HEK293T (cell line): ENCODE results near the gene AP3D1.

Source experiments
- CTCF ChIA-PET: fragments of 350-600 bp; formaldehyde crosslinking; extraction: SDS; loops from one replicate; lab custom pipeline; 2021; ENCODE audit warnings: antibody characterized with exemption, inconsistent platforms; lab: Yijun Ruan, JAX
- POLR2A ChIA-PET: fragments of 350-600 bp; formaldehyde crosslinking; extraction: SDS; loops from one replicate; lab custom pipeline; 2020; ENCODE audit warnings: antibody characterized with exemption, inconsistent platforms; lab: Yijun Ruan, JAX
- DNase-seq: peaks from one replicate; pipeline ENCODE4 v3.0.0; 2012; ENCODE audit warnings: mixed read lengths; ENCODE audit errors: extremely low spot score
- ARNT ChIP-seq: fragments of 450-650 bp; IDR thresholded peaks from 2 replicates; pipeline ENCODE4 v1.6.1; 2017; ENCODE audit warnings: mild to moderate bottlenecking
- BHLHE40 ChIP-seq: fragments of 450-650 bp; IDR thresholded peaks from 2 replicates; pipeline ENCODE4 v1.6.1; 2016; ENCODE audit warnings: mild to moderate bottlenecking, moderate library complexity, borderline replicate concordance
- CTBP1 ChIP-seq: fragments of 450-650 bp; IDR thresholded peaks from 2 replicates; pipeline ENCODE4 v1.6.1; 2016; ENCODE audit warnings: borderline replicate concordance
- ELF4 ChIP-seq: fragments of 450-650 bp; IDR thresholded peaks from 2 replicates; pipeline ENCODE4 v1.6.1; 2017; ENCODE audit warnings: antibody characterized with exemption
- FOXA1 ChIP-seq: fragments of 450-650 bp; IDR thresholded peaks from 2 replicates; pipeline ENCODE4 v1.6.1; 2016; ENCODE audit warnings: mild to moderate bottlenecking
- FOXK2 ChIP-seq: fragments of 450-650 bp; IDR thresholded peaks from 2 replicates; pipeline ENCODE4 v1.6.1; 2016; ENCODE audit warnings: mild to moderate bottlenecking
- FOXM1 ChIP-seq: fragments of 450-650 bp; IDR thresholded peaks from 2 replicates; pipeline ENCODE4 v1.6.1; 2017; ENCODE audit warnings: mild to moderate bottlenecking, borderline replicate concordance
- HDGF ChIP-seq: fragments of 450-650 bp; IDR thresholded peaks from 2 replicates; pipeline ENCODE4 v1.6.1; 2017; ENCODE audit warnings: antibody characterized with exemption, borderline replicate concordance
- L3MBTL2 ChIP-seq: fragments of 450-650 bp; conservative IDR thresholded peaks from 2 replicates; pipeline ENCODE4 v1.6.1; 2016; ENCODE audit warnings: mild to moderate bottlenecking
- LEF1 ChIP-seq: fragments of 450-650 bp; IDR thresholded peaks from 2 replicates; pipeline ENCODE4 v1.6.1; 2017; ENCODE audit warnings: mild to moderate bottlenecking, borderline replicate concordance
- NFRKB ChIP-seq: fragments of 450-650 bp; IDR thresholded peaks from 2 replicates; pipeline ENCODE4 v1.6.1; 2016; ENCODE audit warnings: mild to moderate bottlenecking, moderate library complexity
- PKNOX1 ChIP-seq: fragments of 450-650 bp; IDR thresholded peaks from 2 replicates; pipeline ENCODE4 v1.6.1; 2016
- SP1 ChIP-seq: fragments of 450-650 bp; IDR thresholded peaks from 2 replicates; pipeline ENCODE4 v1.6.1; 2017
- SUZ12 ChIP-seq: fragments of 450-650 bp; IDR thresholded peaks from 2 replicates; pipeline ENCODE4 v1.6.1; 2016; ENCODE audit warnings: mild to moderate bottlenecking
- TARDBP ChIP-seq: fragments of 450-650 bp; IDR thresholded peaks from 2 replicates; pipeline ENCODE4 v1.6.1; 2016
- ZNF384 ChIP-seq: fragments of 450-650 bp; IDR thresholded peaks from 2 replicates; pipeline ENCODE4 v1.6.1; 2016

Gene AP3D1

GRCh38 chr19:2120821-2121220, 30.5 kb downstream of the AP3D1 start:
- no peak for TF ChIP-seq TARDBP
- no peak for TF ChIP-seq FOXM1
- no peak for TF ChIP-seq SUZ12
- CTCF ChIA-PET, result no interaction called here
- POLR2A ChIA-PET, result interaction anchor here (0.6 kb wide), 1 partner anchor 29 kb away, joined by 3 read pairs; no protein-coding TSS in a partner anchor
- no peak for DNase-seq

- no peak for DNase-seq
- POLR2A ChIA-PET, result interaction anchor here (0.6 kb wide), 1 partner anchor 30 kb away, joined by 3 read pairs; no protein-coding TSS in a partner anchor
- TF ChIP-seq NFRKB (no peak), ARNT (no peak), LEF1 (no peak), HDGF (no peak), SP1 (no peak), FOXK2 (no peak), FOXM1 (no peak), CTBP1 (no peak), PKNOX1 (no peak)
- CTCF ChIA-PET, result no interaction called here
These were observed 31.2 kb downstream of the AP3D1 start for GRCh38 chr19:2119921-2120785.

- no peak for DNase-seq
- TF ChIP-seq SUZ12 (no peak), FOXM1 (no peak), ARNT (no peak), ELF4 (no peak), NFRKB (no peak), TARDBP (no peak), LEF1 (no peak), HDGF (no peak), PKNOX1 (no peak), BHLHE40 (no peak), ZNF384 (no peak), FOXK2 (no peak)
- CTCF ChIA-PET, result no interaction called here
- POLR2A ChIA-PET, result no interaction called here
These were observed 32.9 kb downstream of the AP3D1 start for GRCh38 chr19:2118438-2118837.

- CTCF ChIA-PET, result no interaction called here
- POLR2A ChIA-PET, result no interaction called here
- TF ChIP-seq PKNOX1 (no peak), SP1 (no peak)
- DNase-seq, result no peak
These were observed 34.0 kb downstream of the AP3D1 start for GRCh38 chr19:2117215-2117960.

- TF ChIP-seq SUZ12 (no peak), FOXK2 (no peak), ELF4 (no peak), PKNOX1 (no peak), FOXA1 (no peak), LEF1 (no peak), HDGF (no peak), L3MBTL2 (no peak), ARNT (no peak), FOXM1 (no peak), TARDBP (no peak), BHLHE40 (no peak), SP1 (no peak)
- CTCF ChIA-PET, result no interaction called here
- DNase-seq, result no peak
These were observed 34.9 kb downstream of the AP3D1 start for GRCh38 chr19:2116507-2116906.

GRCh38 chr19:2115911-2116426, 35.4 kb downstream of the AP3D1 start:
- ChIA-PET POLR2A (no interaction called here), CTCF (no interaction called here)
- no peak for DNase-seq
- TF ChIP-seq SP1, result no peak

More at GRCh38 chr19:2116507-2116906, 34.9 kb downstream of the AP3D1 start:
- POLR2A ChIA-PET, result no interaction called here
